AG10803 (cell line): ENCODE results near the gene COL4A1.

ENCODE experiments used
- DNase-seq: peaks from one replicate; pipeline ENCODE4 v3.0.0; 2010; ENCODE audit warnings: low read depth
- H3K4me3 ChIP-seq: 2 replicates; pipeline ENCODE4 v1.5.1; 2011; ENCODE audit warnings: mild to moderate bottlenecking, low read length, control low read depth
- CTCF ChIP-seq: conservative IDR thresholded peaks from 2 replicates; pipeline ENCODE4 v1.5.1; 2011; ENCODE audit warnings: mild to moderate bottlenecking, low read length, control low read depth, inconsistent platforms

Gene COL4A1

GRCh38 chr13:110263404-110263803 lies 43.6 kb downstream of the COL4A1 start:
- H3K4me3 ChIP-seq, result no peak overlapping the region
- no peak for TF ChIP-seq CTCF
- DNase-seq, result no peak

- no peak overlapping the region for H3K4me3 ChIP-seq
- no peak for TF ChIP-seq CTCF
- DNase-seq, result no peak
Observed at GRCh38 chr13:110262508-110263291, 44.3 kb downstream of the COL4A1 start.

GRCh38 chr13:110262082-110262436 lies 44.9 kb downstream of the COL4A1 start:
- DNase-seq, result no peak
- TF ChIP-seq CTCF, result no peak
- no peak overlapping the region for H3K4me3 ChIP-seq

- H3K4me3 ChIP-seq, result no peak overlapping the region
- no peak for DNase-seq
- TF ChIP-seq CTCF, result no peak
Observed at GRCh38 chr13:110261166-110262081, 45.5 kb downstream of the COL4A1 start.

- H3K4me3 ChIP-seq, result no peak overlapping the region
- TF ChIP-seq CTCF, result no peak
- no peak for DNase-seq
Observed at GRCh38 chr13:110259651-110260050, 47.3 kb downstream of the COL4A1 start.

GRCh38 chr13:110258876-110259631 lies 47.9 kb downstream of the COL4A1 start:
- no peak overlapping the region for H3K4me3 ChIP-seq
- no peak for DNase-seq
- TF ChIP-seq CTCF, result no peak
